GM10847 (cell line): ENCODE data around the gene RASGEF1C.

Experiments
- POLR2A ChIP-seq: IDR thresholded peaks from 2 replicates; pipeline ENCODE4 v1.6.1; 2011; ENCODE audit not compliant: insufficient read length; ENCODE audit errors: extremely low read depth

The RASGEF1C gene

GRCh38 chr5:180199390-180199789 is 9.6 kb downstream of the RASGEF1C start:
- TF ChIP-seq POLR2A = no peak

- no peak for TF ChIP-seq POLR2A
Observed at GRCh38 chr5:180198208-180198607, 10.8 kb downstream of the RASGEF1C start.

GRCh38 chr5:180197016-180197702 is 11.9 kb downstream of the RASGEF1C start:
- TF ChIP-seq POLR2A = no peak

GRCh38 chr5:180194410-180195345 is 14.3 kb downstream of the RASGEF1C start:
- no peak for TF ChIP-seq POLR2A

- TF ChIP-seq POLR2A = no peak
Observed at GRCh38 chr5:180193749-180194375, 15.1 kb downstream of the RASGEF1C start.

DNA sequence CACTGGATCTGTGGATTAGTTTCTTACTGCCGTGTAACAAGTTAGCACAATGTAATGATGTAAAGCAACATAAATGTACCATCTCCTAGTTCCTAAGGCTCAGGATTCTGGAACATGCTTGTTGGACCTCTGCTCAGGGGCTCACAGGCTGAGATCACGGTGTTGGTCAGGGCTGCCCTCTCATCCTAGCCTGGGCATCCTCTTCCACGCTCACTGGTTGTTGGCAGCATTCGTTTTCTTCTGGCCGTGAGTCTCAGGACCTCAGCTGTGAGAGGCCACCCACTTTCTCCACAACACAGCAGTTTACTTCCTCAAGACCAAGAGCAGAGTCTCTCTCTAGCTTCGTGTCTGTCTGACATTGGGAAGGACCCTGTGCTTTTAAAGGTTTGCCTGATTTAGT is 17.3 kb downstream of the RASGEF1C start:
- no peak for TF ChIP-seq POLR2A

- no peak for TF ChIP-seq POLR2A
Observed at GRCh38 chr5:180187767-180188166, 21.2 kb downstream of the RASGEF1C start.

DNA sequence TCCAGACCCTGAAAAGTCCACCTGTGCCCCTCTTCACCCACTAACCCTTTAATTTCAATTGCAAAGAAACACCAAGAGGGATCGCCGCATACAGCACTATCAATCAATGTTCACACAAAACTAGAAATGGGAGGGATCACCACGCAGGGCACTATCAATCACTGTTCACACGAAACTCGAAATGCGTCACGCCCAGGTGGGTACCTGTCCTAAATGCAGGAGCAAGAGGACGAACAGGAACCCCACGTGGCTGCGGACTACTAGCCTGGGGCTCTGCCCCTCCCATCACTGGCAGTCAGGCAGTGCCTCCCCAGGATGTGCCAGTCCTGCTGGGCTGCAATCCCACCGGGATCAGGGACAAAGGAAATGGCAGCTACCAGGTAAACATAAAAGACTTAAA is 28.2 kb downstream of the RASGEF1C start:
- TF ChIP-seq POLR2A = no peak

DNA sequence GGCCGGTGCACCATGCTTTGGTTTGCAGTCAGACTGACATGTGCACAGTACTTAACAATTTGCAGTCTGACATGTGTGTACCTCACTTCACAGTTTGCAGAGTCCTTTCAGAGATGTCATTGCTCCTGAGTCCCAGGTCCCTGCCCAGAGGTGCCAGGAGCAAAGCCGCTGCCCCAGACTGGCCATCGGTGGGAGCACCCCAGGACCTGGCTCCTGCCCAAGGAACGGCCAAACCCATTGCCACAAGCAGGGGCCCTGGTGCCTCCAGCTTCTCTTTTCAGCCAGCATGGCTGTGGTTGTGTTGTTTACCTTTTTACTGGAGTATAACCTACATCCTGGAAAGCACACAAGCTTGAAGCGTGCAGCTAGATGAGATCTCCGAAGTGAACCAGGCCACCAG is 28.6 kb downstream of the RASGEF1C start:
- no peak for TF ChIP-seq POLR2A

DNA sequence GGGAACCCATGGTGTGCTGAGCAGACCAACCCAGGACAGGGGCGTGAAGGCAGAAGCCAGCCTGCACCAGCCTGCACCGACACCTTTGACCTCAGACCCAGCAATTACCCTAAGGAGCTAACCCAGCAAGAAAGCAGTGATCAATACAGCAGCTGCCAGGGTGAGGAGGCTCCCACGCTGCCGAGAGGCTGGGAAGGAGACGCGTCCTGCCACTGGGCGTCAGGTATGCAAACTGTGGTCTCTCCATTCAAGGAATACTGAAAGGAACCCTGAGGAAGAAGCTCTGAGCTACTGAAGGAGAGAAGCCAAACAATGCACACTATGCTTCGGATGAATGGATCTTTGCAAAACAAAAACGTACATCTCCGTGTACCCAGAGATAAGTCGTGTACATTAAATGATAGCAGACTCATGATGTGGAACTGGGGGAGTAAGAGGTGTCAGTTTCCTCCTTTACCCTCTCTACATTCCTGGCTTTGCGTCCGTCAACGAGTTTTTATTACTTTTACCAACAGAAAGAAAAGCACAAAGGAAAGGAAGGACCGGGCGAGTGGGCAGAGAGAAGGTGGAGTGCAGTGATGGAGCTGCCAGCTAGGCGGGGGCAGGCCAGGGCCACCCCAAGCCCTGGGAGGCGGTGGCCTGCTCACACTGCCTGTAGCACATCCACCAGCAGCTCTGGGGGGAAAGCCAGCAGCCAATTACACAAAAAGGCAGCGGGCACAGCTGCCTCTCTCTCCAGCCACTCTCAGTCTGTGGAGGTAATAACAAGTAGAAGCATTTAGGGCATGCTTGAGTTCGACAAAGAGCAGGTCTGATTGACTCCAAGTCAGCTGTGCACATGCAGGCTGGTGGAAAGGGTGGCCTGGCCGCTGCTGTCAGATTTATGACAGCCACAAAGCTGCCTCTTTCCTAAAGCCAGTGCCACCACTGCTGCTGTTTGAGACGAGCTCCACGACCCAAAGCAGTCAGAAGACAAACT is 29.3 kb downstream of the RASGEF1C start:
- no peak for TF ChIP-seq POLR2A

- no peak for TF ChIP-seq POLR2A
Observed at GRCh38 chr5:180178531-180179441, 30.2 kb downstream of the RASGEF1C start.

DNA sequence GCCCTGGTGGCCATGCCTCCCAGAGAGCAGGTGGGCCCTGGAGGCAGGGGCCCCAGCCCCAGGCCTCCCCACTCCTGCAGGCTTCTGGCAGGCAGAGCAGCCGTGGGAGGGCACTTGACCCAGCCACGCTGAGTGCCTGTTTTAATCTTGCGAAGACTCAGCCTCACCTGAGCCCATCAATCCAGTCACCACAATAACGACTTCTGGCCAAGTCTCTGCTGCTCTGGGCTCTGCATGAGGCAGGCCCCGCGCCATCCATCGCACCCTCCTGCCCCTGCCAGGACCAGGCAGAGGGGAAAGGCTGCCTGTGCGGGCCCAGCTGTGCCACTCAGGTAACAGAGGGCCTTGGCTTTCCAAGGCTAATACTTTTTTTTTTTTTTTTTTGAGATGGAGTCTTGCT is 32.8 kb downstream of the RASGEF1C start:
- TF ChIP-seq POLR2A = no peak

GRCh38 chr5:180175015-180175431 is 34.0 kb downstream of the RASGEF1C start:
- no peak for TF ChIP-seq POLR2A

DNA sequence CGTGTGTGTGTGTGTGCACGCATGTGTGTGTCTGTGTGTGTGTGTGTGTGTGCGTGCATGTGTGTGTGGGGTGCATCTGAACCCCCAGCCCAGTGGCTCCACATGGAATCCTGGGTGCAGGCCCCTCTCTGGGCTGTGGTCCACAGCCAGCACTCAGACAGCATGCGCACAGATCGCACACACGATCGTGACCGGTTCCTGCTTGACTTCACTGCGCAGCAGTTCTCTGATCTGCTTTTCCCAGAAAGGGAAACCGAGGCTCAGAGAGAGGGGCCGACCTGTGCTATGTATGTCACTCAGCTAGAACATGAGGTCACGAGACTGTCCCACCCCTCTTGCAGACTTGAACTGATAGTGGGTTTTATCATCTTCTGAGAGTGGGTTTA is 34.4 kb downstream of the RASGEF1C start:
- TF ChIP-seq POLR2A = no peak
